ENCODE measurements around the gene GALNT7.
A peak's percentile ranks its signal among the peaks of the same experiment; 100 is the strongest.

The GALNT7 gene

GRCh38 chr4:173307778-173308177 is 139.2 kb downstream of the GALNT7 start:
- DNase-seq (ENCODE audit: low read depth), result no peak

GRCh38 chr4:173311368-173311767 is 142.8 kb downstream of the GALNT7 start:
- no peak for DNase-seq (ENCODE audit: low read depth)

- DNase-seq (ENCODE audit: low read depth), result no peak
These were observed 146.1 kb downstream of the GALNT7 start for GRCh38 chr4:173314715-173315114.

GRCh38 chr4:173316060-173316459 is 147.4 kb downstream of the GALNT7 start:
- no peak for DNase-seq (ENCODE audit: low read depth)

- DNase-seq (ENCODE audit: low read depth), result no peak
These were observed 148.4 kb downstream of the GALNT7 start for GRCh38 chr4:173317004-173317403.

GRCh38 chr4:173318240-173318639 is 149.6 kb downstream of the GALNT7 start:
- DNase-seq (ENCODE audit: low read depth), result no peak

GRCh38 chr4:173318648-173319211 is 150.1 kb downstream of the GALNT7 start:
- DNase-seq (ENCODE audit: low read depth), result no peak

GRCh38 chr4:173319696-173320095 is 151.1 kb downstream of the GALNT7 start:
- DNase-seq (ENCODE audit: low read depth), result no peak

GRCh38 chr4:173325007-173325736 is 156.6 kb downstream of the GALNT7 start:
- no peak for DNase-seq (ENCODE audit: low read depth)

GRCh38 chr4:173328236-173328901 is 159.8 kb downstream of the GALNT7 start:
- DNase-seq (ENCODE audit: low read depth), result no peak

- no peak for DNase-seq (ENCODE audit: low read depth)
These were observed 162.0 kb downstream of the GALNT7 start for GRCh38 chr4:173330590-173330989.

GRCh38 chr4:173332021-173332487 is 163.4 kb downstream of the GALNT7 start:
- DNase-seq (ENCODE audit: low read depth), result no peak

GRCh38 chr4:173332963-173333657 is 164.5 kb downstream of the GALNT7 start:
- DNase-seq (ENCODE audit: low read depth), result no peak

- peak; percentile 28 for DNase-seq (ENCODE audit: low read depth)
These were observed 165.1 kb downstream of the GALNT7 start for GRCh38 chr4:173333658-173334084.

GRCh38 chr4:173334085-173334890 is 165.7 kb downstream of the GALNT7 start, which contains the start of gene HMGB2:
Gene HMGB2 (minus strand): TSS chr4:173334358. CDS start chr4:173333649, 709 bp downstream.
- peak; percentile 99 for DNase-seq (ENCODE audit: low read depth)

- DNase-seq (ENCODE audit: low read depth), result no peak
These were observed 166.5 kb downstream of the GALNT7 start for GRCh38 chr4:173334891-173335752.

- no peak for DNase-seq (ENCODE audit: low read depth)
These were observed 168.9 kb downstream of the GALNT7 start for GRCh38 chr4:173337463-173337862.

- DNase-seq (ENCODE audit: low read depth), result no peak
These were observed 175.3 kb downstream of the GALNT7 start for GRCh38 chr4:173343832-173344397.

GRCh38 chr4:173345648-173346047 is 177.0 kb downstream of the GALNT7 start:
- no peak for DNase-seq (ENCODE audit: low read depth)

- DNase-seq (ENCODE audit: low read depth), result no peak
These were observed 177.5 kb downstream of the GALNT7 start for GRCh38 chr4:173346074-173346473.
